Measurements from ENCODE around the gene GRIA3.

GRCh38 chrX:123193101-123193500, 9.0 kb downstream of the GRIA3 start:
- TF ChIP-seq MAX (IDR thresholded peaks at IDR 0.05; ENCODE audit: low read depth, low read length) (no peak), MYC (IDR thresholded peaks at IDR 0.05; ENCODE audit: low read depth, low read length) (no peak), POLR2A (IDR thresholded peaks at IDR 0.05; ENCODE audit: extremely low read depth, insufficient read length) (no peak)
- TF ChIP-seq, protein P1, sequence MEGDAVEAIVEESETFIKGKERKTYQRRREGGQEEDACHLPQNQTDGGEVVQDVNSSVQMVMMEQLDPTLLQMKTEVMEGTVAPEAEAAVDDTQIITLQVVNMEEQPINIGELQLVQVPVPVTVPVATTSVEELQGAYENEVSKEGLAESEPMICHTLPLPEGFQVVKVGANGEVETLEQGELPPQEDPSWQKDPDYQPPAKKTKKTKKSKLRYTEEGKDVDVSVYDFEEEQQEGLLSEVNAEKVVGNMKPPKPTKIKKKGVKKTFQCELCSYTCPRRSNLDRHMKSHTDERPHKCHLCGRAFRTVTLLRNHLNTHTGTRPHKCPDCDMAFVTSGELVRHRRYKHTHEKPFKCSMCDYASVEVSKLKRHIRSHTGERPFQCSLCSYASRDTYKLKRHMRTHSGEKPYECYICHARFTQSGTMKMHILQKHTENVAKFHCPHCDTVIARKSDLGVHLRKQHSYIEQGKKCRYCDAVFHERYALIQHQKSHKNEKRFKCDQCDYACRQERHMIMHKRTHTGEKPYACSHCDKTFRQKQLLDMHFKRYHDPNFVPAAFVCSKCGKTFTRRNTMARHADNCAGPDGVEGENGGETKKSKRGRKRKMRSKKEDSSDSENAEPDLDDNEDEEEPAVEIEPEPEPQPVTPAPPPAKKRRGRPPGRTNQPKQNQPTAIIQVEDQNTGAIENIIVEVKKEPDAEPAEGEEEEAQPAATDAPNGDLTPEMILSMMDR (IDR thresholded peaks at IDR 0.05; ENCODE audit: low read depth, low read length): no peak

All from NB4 (cell line).